G401.6 (cell line): ENCODE data around the gene FCRL5.
A peak's percentile ranks its signal among the peaks of the same experiment; 100 is the strongest.
"Not testable (repeated sequence)": the region's sequence is repeated elsewhere in the genome, so short reads cannot be mapped to it uniquely, and the experiment has no call there.

Experiments used
- FAIRE-seq: peaks from 2 replicates; lab custom pipeline; 2012; peaks lifted over from hg19 to GRCh38; lab: Jason Lieb, UNC

FCRL5 gene

GRCh38 chr1:157551694-157552693 lies at the start of gene FCRL5:
Gene FCRL5, minus strand, starts transcription at chr1:157552515. Its CDS starts 153 bp downstream, at chr1:157552362.
- no peak for FAIRE-seq

- FAIRE-seq = no peak
Observed at GRCh38 chr1:157600236-157600635, 47.9 kb upstream of the FCRL5 start.

GRCh38 chr1:157597959-157598667 lies 45.8 kb upstream of the FCRL5 start, which contains the start of gene FCRL4:
Gene FCRL4, minus strand, starts transcription at chr1:157598085. Its CDS starts 141 bp downstream, at chr1:157597944.
- FAIRE-seq = no peak

GRCh38 chr1:157596384-157596783 lies 44.1 kb upstream of the FCRL5 start:
- no peak for FAIRE-seq

- FAIRE-seq = no peak
Observed at GRCh38 chr1:157595356-157595755, 43.0 kb upstream of the FCRL5 start.

- FAIRE-seq = no peak
Observed at GRCh38 chr1:157585984-157586383, 33.7 kb upstream of the FCRL5 start.

GRCh38 chr1:157584503-157584902 lies 32.2 kb upstream of the FCRL5 start:
- no peak for FAIRE-seq

GRCh38 chr1:157580828-157581210 lies 28.5 kb upstream of the FCRL5 start:
- FAIRE-seq = no peak

- peak; percentile 19 for FAIRE-seq
Observed at GRCh38 chr1:157580179-157580827, 28.0 kb upstream of the FCRL5 start.

- no peak for FAIRE-seq
Observed at GRCh38 chr1:157577420-157577819, 25.1 kb upstream of the FCRL5 start.

- no peak for FAIRE-seq
Observed at GRCh38 chr1:157575744-157576143, 23.4 kb upstream of the FCRL5 start.

- FAIRE-seq = no peak
Observed at GRCh38 chr1:157574836-157575235, 22.5 kb upstream of the FCRL5 start.

GRCh38 chr1:157566484-157567300 lies 14.4 kb upstream of the FCRL5 start:
- FAIRE-seq = no peak

- FAIRE-seq = no peak
Observed at GRCh38 chr1:157562515-157562914, 10.2 kb upstream of the FCRL5 start.

GRCh38 chr1:157558119-157558518 lies 5.8 kb upstream of the FCRL5 start:
- no peak for FAIRE-seq

- FAIRE-seq = not testable (repeated sequence)
Observed at GRCh38 chr1:157548081-157548480, 4.2 kb downstream of the FCRL5 start.

- FAIRE-seq = no peak
Observed at GRCh38 chr1:157542676-157543075, 9.6 kb downstream of the FCRL5 start.

- FAIRE-seq = no peak
Observed at GRCh38 chr1:157540852-157541251, 11.5 kb downstream of the FCRL5 start.

- no peak for FAIRE-seq
Observed at GRCh38 chr1:157540160-157540748, 12.1 kb downstream of the FCRL5 start.

- FAIRE-seq = no peak
Observed at GRCh38 chr1:157539568-157539967, 12.7 kb downstream of the FCRL5 start.

GRCh38 chr1:157532569-157532968 lies 19.7 kb downstream of the FCRL5 start:
- FAIRE-seq = no peak
